GM21526 (cell line): ENCODE results near the gene ELL.
"Not testable (repeated sequence)": the region's sequence is repeated elsewhere in the genome, so short reads cannot be mapped to it uniquely, and the experiment has no call there.

Experiments used
- ATAC-seq: cut with Tn5 transposase; IDR thresholded peaks from one replicate; pipeline ENCODE4 v1.9.1; 2021; ENCODE audit warnings: moderate library complexity; ENCODE audit not compliant: unreplicated experiment, low FRiP score

ELL gene

GRCh38 chr19:18521692-18522123 lies at the start of gene ELL:
ELL (minus strand) TSS chr19:18522070; CDS start chr19:18522055, 15 bp downstream.
- ATAC-seq, result peak; percentile 6

- no peak for ATAC-seq
Observed at GRCh38 chr19:18568367-18568766, 46.5 kb upstream of the ELL start.

DNA sequence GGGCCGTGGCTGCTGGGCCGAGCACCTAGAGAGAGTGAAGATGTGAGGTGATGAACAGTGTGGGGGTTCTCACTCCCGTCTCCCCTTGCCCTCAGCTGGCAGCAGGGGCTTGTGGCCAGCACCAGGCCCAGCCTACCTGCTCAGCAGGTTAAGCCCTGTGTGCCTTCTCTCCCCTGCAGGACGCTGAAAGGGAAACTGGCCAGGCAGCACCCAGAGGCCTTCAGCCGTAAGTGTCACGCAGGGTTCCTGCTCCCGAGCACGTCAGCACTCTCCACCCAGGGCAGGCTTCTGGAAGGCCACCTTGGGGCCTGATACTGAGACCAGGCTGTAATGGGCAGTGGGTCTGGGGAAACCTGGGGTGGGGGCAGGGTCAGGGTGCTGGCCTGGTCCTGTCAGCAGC lies 45.1 kb upstream of the ELL start:
- no peak for ATAC-seq

DNA sequence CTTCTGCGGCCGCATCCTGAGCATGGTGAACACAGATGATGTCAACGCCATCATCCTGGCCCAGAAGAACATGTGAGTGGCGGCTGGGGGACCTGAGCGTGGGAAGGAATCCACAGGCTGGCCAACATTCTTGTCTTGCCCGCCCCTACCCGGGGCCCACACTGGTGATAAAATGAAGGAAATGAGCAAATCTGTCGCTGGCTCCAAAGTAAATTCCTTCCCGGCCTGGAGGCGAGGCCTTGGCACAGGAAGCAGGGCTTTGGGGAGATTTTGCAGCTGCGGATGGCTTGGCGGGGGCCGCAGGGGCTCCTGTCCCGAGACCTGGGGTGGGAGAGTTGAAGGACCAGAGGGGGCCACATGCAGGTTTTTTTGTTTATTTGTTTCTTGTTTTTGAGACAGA lies 40.2 kb upstream of the ELL start:
- no peak for ATAC-seq

DNA sequence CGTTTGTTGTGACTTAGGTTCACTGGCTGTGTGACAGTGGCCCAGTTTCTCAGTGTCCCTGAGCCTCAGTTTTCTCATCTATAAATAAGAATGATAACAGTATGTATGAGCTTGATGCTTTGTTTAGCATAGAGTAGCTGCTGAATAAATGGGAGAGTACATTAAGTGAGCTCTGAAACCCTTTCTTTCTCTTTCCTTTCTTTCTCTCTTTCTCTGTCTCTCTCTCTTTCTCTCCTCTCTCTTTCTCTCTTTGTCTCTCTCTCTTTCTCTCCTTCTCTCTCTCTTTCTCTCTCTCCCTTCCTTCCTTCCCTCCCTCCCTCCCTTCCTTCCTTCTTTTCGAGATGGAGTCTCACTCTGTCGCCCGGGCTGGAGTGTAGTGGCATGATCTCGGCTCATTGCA lies 37.8 kb upstream of the ELL start:
- no peak for ATAC-seq

- ATAC-seq, result no peak
Observed at GRCh38 chr19:18558604-18559003, 36.7 kb upstream of the ELL start.

DNA sequence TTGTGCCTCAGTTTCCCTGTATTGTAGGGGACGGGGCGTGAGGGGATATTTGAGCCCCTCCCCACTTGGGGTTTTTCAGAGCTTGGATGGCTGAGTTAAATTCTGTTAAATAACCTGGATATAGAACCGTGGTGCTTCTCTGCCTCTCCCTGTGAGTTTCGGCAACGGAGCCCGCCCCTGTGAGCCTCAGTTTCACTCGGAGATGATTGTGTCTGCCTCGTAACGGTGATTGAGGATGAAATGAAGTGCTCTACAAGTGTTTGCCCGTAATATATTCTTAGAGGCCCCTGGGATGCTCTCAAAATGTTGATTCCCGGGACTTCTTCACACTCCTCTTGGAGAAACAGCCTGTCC lies 36.3 kb upstream of the ELL start:
- ATAC-seq, result no peak

DNA sequence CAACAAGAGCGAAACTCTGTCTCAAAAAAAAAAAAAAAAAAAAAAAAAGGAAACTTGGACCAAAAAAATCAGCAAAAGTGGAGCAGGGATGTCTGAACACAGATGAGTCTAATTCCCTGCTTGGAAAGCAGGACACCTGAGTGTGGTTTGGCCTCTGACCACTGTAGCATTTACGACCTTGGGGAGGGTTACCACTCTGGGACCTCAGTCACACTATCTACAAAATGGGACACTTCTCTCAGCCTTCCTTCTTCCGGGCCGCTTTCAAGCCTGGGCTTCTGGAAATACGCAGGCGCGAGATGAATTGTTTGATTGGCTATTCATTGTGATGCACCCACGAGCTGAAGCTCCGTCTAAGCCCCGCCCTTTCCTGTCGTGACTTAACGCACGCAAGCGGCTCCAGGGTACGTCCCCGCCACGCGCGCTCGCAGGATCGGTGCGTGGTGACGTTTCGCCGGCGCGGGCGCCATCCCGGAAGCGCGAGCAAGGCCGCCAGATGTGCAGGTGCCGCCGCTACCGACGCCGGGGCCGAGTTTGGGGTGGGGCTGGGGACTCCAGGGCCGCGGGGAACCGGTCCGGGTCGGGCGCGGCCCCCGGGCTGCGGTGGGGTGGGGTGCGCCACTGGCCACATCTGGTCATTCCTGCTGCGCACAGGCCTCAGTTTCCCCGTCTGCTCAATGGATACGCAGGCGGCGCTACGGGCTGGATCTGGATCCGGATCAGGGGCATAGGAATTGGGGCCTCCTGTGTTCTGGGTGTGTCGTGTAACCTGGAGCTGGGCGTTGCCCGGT lies 35.7 kb upstream of the ELL start, which contains the start of gene KXD1:
Gene KXD1, plus strand, starts transcription at position 460 of the 791 bp plus-strand sequence. CDS start 4,187 bp downstream, outside the sequence.
- ATAC-seq, result peak; percentile 87

DNA sequence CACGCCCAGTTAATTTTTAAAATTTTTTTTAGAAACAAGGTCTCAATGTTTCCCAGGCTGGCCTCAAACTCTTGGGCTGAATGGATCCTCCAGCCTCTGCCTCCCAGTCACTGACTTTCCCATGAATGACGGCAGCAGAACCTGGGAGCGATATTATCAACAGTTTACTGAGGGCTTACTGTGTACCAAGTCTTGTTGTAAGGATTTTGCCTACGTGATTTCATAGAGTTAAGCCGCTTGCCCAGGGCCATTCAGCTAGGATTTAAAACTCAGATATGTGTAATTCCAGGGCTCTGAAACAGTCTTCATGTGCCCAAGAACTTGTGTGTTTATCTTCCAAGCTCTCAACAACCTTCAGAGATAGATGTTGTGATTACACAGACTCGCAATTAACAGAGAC lies 29.8 kb upstream of the ELL start:
- ATAC-seq, result no peak

GRCh38 chr19:18543814-18544475 lies 22.1 kb upstream of the ELL start:
- peak; percentile 62 for ATAC-seq

DNA sequence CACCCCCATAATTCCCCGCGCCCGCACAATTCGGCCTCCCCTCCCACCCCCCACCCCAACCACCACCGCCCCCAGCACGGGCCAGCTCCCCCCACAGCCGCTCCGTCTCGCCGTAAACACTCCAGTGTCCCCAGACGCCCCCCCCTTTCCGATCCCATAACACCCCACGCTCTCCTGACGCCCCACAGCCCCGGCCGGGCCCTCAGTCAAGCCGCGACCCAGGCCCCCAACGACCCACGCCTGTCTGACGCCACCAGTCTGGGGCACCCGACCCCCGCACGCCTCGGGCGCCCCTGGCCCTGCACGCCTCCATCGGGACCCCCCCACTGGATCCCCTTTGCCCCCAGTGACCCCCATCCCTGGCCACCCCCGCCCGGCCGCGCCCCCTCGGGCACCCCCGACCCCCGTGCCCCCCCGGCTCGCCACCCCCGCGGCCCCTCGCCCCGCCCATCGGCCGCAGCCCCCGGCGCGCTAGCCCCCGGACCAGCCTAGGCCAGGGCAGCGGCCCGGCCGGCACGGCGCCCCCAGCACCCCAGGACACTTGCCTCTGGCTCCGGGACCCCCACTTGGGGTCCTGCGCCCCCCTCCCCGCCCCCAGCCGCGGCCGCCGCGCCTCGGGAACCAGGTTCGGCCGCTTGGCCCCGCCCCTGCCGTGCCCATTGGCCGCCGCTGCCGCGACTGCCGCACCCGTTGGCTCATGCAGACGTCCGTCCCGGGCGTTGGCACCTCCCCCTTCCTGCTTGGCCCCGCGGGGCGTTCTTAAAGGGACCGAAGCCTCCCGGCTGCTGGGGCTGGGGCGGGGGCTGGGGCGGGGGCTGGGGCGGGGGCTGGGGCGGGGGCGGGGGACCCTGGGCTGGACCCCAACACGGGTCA lies 21.3 kb upstream of the ELL start, which contains the start of gene FKBP8:
Gene FKBP8, minus strand, starts transcription at position 633 of the 873 bp plus-strand sequence. CDS start 1,603 bp downstream, outside the sequence.
- ATAC-seq, result peak; percentile 74

DNA sequence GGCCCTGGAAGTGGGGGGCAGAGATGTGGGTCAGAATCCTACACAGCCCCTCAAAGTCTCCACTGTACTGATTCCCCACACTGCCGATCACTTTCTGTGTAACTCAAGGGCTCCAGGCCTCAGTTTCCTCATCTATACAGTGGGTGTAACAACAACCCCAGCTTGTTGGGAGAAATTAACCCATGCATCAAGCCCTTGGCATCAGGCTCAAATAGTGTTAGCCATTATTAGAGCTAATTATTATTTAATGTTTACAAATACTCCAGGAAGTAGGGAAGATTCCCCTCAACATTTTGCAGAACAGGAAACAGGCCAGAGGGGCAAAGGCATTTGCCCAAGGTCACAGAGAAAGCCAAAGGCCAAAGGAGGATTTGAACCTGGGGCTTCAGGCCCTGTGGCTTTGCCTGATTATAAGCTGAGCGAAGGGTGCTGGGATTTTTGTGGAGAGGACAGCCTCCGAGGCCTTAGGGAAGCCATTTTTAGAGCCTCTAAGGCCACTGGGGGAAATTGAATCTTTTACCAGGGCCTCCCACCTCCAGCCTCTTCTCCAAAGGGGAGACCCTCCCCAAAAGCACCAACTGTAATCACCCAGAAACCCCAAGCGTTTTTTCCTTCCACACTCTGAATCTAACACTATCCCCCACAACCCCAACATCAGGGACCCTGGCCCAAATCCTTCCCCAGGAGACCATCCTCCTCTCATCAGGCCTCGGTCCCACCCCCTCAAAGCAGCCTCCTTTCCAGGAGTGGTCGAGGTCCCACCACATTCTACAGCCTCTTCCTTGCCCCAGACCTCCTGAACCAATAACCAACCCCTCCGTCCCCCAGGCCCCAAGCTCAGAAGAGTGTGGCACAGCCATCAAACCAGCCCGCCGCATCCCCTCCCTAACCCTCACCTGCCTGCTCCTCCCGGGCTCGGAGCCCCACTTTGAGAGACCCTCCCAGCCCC lies 20.4 kb upstream of the ELL start:
- no peak for ATAC-seq

- no peak for ATAC-seq
Observed at GRCh38 chr19:18541258-18541991, 19.6 kb upstream of the ELL start.

- not testable (repeated sequence) for ATAC-seq
Observed at GRCh38 chr19:18540200-18540599, 18.3 kb upstream of the ELL start.

- no peak for ATAC-seq
Observed at GRCh38 chr19:18539372-18539771, 17.5 kb upstream of the ELL start.

DNA sequence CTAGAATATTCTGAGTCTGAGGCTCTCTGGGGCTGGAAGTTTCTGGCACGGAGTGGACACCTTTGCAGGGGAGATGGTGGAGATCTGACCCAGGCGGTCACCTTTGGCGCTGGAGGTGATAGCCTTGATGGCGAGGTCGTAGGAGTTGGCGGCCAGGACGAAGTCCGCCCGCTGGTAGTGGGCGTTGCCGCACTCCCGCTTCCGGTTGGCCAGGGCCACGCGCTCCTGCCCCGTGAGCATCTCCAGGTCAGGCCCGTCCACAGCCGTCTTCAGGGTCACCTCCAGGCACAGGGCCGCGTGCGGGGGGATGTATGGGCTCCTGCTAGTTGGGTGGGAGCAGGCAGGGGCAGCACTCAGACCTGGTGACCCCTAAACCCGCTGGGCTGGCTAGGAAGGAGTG lies 16.2 kb upstream of the ELL start:
- ATAC-seq, result no peak

- ATAC-seq, result no peak
Observed at GRCh38 chr19:18537431-18537830, 15.6 kb upstream of the ELL start.

- ATAC-seq, result no peak
Observed at GRCh38 chr19:18536475-18536874, 14.6 kb upstream of the ELL start.

GRCh38 chr19:18533058-18533457 lies 11.2 kb upstream of the ELL start:
- ATAC-seq, result no peak
